PC-9 (cell line): ENCODE measurements around the gene ZMIZ1.

Experiments used
- CTCF ChIP-seq: fragments of 200-600 bp; sonication (generic); conservative IDR thresholded peaks from 2 replicates; pipeline ENCODE4 v1.6.1; 2017; ENCODE audit warnings: mixed run types, antibody characterized with exemption, mild to moderate bottlenecking, moderate library complexity
- EZH2 ChIP-seq: fragments of 200-600 bp; sonication (generic); IDR thresholded peaks from 2 replicates; pipeline ENCODE4 v1.8.0; 2017; ENCODE audit warnings: antibody characterized with exemption, low read depth

- TF ChIP-seq CTCF (no peak), EZH2 (no peak)
Observed at GRCh38 chr10:79128923-79129305, 60.1 kb downstream of the ZMIZ1 start.
